ENCODE data around the gene NAA40.
A peak's percentile ranks its signal among the peaks of the same experiment; 100 is the strongest.

Gene NAA40

DNA sequence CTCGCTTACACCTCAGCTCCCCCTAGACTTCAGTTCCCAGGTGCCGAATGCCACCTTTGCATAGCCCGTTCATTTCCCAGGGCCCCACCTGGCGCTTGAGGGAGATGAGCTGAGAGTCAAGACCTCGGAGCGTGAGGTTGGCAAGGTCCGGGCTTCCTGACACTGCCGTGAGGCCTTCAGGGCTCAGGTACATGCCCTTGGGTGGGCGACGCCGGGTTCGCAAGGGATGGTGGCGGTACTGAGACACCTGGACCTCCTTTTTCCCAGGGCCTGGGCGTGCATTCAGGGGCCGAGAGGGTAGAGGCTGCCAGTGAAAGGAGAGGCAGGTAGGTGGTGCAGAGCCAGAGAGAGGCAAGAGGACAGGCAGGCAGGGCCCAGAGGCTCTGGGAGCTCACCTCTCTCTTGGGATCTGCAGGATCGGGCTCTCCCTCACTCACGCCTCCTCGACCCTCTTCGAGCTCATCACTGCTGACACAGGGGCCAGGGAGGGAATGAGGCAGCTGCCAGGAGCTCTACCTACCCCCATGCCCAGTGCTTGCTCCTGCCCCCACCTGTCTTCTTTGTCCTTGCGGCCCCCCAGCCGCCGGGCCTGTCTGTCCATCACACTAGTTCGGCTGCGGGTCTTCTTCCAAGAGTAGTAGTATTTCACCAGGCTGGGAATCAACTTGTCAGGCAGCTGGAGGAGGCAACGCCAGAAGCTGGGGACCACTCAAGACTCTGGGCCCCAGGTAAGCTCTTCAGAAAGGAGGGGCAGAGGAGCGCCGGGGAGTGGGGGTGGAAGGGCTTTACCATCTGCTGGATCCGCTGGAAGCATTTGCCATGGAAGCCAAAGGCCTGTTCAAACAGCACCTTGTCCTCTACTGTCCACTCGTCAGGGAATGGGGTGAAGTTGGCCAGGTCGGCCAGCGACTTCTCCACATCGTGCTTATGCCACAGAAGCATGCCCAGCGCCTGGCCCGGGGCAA is 24.7 kb upstream of the NAA40 start:
- DNase-seq = no peak

GRCh38 chr11:63914896-63915691 is 23.7 kb upstream of the NAA40 start:
- DNase-seq = no peak

- DNase-seq = no peak
These were observed 22.6 kb upstream of the NAA40 start for GRCh38 chr11:63915961-63916836.

DNA sequence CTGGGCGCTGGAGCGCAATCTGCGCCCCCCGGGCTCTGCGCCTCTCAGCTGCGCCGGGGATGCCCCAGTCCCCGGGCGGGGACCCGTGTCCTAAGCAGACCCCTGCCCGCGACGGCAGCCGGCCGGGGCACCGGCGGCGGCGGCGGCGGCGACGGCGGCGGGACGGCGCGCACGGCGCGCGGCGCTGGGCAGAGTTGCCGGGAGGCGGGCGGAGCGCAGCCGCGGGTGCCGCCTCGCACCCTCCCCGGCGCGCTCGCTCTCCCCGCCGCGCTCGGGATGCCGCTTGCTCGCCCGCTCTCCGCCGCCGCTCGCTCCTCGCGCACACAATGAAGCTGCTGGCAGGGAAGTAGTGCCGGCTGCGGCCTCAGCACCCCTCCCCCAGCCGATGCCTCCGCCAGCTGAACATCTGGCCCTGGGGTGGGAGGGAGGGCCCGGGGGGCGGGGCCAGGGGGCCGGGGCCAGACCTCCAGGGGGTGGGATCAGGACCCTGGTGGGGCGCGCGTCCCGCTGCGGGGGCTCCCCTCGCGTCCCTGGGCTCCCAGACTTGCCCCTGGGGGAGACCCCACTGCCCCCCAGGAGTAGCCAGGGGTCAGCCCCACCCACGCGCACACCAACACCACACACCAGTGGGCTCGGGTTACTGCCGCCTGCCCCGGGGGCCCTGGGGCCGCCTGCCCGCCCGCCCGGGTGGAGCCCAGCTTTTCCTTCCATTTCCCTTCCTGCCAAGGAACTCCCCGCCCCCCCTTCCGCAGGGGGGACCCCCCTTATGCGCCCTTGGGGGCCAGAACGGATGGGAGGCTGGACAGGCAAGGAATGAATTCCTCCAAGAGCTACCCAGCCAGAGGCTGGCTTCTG is 21.7 kb upstream of the NAA40 start, which contains the start of gene RCOR2:
RCOR2 (minus strand) TSS at position 328 of the 855 bp plus-strand sequence. CDS start 708 bp downstream, outside the sequence.
- DNase-seq = peak; percentile 68

GRCh38 chr11:63917692-63918506 is 20.9 kb upstream of the NAA40 start:
- DNase-seq = peak; percentile 80

- no peak for DNase-seq
These were observed 20.2 kb upstream of the NAA40 start for GRCh38 chr11:63918507-63919191.

- DNase-seq = peak; percentile 78
These were observed 19.3 kb upstream of the NAA40 start for GRCh38 chr11:63919267-63920125.

DNA sequence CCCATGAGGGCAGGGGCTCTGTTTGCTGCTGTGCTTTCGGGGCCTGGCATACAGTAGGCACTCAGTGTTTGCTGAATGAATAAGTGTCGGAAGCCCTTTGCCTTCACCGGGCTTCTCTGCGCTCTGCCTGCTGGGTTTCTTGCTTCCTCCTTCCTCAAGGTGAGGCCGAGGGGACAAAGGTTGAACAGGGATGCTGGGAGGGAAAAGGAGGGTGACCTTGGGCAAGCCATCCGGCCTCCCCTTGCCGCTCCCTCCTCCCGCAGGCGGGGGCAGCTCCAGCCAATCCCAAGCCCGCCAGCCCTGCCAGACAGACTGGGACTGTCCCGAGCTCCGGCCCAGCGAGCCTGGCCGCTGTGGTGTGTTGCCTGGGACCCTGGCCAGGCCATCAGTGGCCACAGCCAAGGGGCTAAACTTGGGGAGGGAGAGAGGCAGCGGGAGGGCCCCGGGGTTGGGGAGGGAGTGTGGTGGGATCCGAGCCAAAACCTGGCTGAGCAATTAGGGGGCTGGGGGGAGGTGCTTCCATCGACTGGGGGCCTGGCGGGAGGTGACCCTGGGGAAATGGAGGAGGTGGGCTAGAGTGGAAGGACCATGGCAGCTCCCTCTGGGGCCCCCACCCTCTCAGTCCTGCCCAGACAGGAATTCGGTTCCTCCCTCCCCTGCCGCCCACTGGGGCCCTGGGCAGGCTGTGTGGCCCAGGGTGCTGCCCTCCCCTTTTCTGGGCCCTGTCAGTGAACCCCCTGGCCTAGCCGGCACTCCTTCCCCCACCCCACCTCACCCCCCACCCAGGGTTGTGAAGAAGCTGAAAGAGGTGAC is 18.5 kb upstream of the NAA40 start:
- no peak for DNase-seq

- no peak for DNase-seq
These were observed 17.8 kb upstream of the NAA40 start for GRCh38 chr11:63920939-63921417.

DNA sequence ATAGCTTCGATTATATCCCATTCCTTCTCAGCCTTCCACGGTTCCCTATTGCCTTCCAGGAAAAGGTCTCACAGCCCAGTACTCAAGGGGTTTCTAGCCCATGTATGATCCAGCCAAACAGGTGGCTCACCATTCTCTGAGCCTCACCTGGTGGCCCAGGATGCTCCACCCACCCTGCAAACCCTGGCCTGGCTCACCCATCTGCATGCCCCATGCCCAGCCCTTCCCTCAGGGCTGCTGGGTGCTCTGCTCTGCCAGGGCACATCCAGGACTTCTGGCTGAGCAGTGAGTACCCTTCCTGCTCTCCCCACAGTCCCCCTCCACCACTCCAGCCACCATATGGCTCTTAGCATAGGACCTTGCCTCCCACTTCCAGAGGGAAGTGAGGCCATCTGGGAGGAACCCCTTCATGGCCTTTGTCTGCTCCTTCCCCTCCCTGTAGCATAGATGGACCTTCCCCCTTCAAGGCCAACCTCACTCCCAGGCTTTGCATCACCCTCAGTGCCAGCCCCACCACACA is 16.1 kb upstream of the NAA40 start:
- DNase-seq = no peak

- no peak for DNase-seq
These were observed 15.5 kb upstream of the NAA40 start for GRCh38 chr11:63923319-63923718.

DNA sequence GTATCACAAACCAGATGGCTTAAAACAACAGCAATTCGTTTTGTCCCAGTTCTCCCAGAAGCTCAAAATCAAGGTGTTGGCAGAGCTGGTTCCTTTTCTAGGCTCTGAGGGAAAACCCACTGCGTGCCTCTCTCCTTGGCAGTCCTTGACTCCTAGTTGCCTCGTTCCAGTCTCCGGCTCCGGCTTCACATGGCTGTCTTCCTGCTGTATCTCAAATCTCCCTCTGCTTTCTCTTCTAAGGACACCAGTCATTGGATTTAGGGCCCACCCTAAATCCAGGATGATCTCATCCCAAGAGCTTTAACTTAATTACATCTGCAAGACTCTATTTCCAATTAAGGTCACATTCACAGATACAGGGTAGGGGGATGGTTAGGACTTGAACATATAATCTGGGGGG is 9.2 kb upstream of the NAA40 start:
- DNase-seq = no peak

- no peak for DNase-seq
These were observed 7.8 kb upstream of the NAA40 start for GRCh38 chr11:63931045-63931444.

GRCh38 chr11:63931876-63932275 is 6.9 kb upstream of the NAA40 start:
- no peak for DNase-seq

DNA sequence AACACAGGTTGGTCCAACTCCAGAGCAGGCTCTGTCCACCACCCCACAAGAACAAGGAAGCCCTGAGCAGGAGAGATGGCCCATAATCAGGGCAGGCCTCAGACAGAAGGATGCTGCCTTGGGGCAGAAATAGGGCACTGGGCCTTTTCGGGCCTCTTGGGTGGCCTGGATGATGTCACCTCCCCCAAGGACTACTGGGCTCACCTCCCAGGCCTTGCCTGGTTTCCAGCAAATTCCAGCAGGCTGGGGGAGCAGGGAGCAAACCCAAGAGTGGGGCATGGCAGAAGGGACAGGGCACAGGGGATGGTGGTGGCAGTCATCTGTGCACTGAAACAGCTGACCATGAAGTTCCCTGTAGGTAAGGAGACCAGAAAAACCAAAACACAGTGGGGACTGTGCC is 5.3 kb upstream of the NAA40 start:
- no peak for DNase-seq

- no peak for DNase-seq
These were observed 906 bp upstream of the NAA40 start for GRCh38 chr11:63937713-63938478.

GRCh38 chr11:63939397-63939891 is 642 bp downstream of the NAA40 start:
- DNase-seq = no peak

Data from DMS153 (cell line).